ENCODE results near the gene SLC6A6. TPM values are rescaled to one million over a fixed set of nuclear protein-coding genes. Genes with fewer than 3 reads are reported as not detected.

SLC6A6 gene
- total and polyA plus RNA-seq, 2 experiments from 2014 or later, result 27.5 to 150 TPM

GRCh38 chr3:14370720-14371572, 31.5 kb upstream of the SLC6A6 start:
- H3K4me1 Mint-ChIP-seq, result peaks cover 39% of the 10 kb centered on the region
- no peak for TF ChIP-seq ZNF331 (CRISPR knock-in tag; IDR thresholded peaks at IDR 0.05; ENCODE audit: low read depth)
- no peak for TF ChIP-seq JUNB (IDR thresholded peaks at IDR 0.05; ENCODE audit: unreplicated experiment)
- no peak for TF ChIP-seq EZH2phosphoT487 (IDR thresholded peaks at IDR 0.05; ENCODE audit: unreplicated experiment)
- TF ChIP-seq EZH2 (IDR thresholded peaks at IDR 0.05; ENCODE audit: low read depth, unreplicated experiment), result no peak
- TF ChIP-seq CREB1 (CRISPR knock-in tag; IDR thresholded peaks at IDR 0.05; ENCODE audit: low read depth), result no peak
- TF ChIP-seq ZNF114 (CRISPR knock-in tag; IDR thresholded peaks at IDR 0.05), result no peak
- Histone ChIP-seq H3K4me3 (no peak overlapping the region), H3K4me2 (no peak overlapping the region), H3F3A (replicated peaks; ENCODE audit: low read depth) (no peaks in the 10 kb centered on the region), H3K4me1 (ENCODE audit: insufficient read depth) (no peaks in the 10 kb centered on the region), H3K9me2 (ENCODE audit: insufficient read depth) (no peaks in the 10 kb centered on the region), H4K20me1 (replicated peaks; ENCODE audit: insufficient read depth) (no peaks in the 10 kb centered on the region), H3K36me3 (ENCODE audit: insufficient read depth) (no peaks in the 10 kb centered on the region), H3K27ac (ENCODE audit: low read depth) (no peak overlapping the region), H3K79me2 (replicated peaks; ENCODE audit: insufficient read depth) (no peaks in the 10 kb centered on the region), H3K27me3 (ENCODE audit: insufficient read depth) (no peaks in the 10 kb centered on the region), H2AFZ (no peak overlapping the region)
- H3K9me3 Mint-ChIP-seq, result no peaks in the 10 kb centered on the region
- no peak overlapping the region for H3K27ac Mint-ChIP-seq
- no peaks in the 10 kb centered on the region for H3K36me3 Mint-ChIP-seq (ENCODE audit: low read depth)
- H3K4me3 Mint-ChIP-seq, result no peak overlapping the region
- H3K27me3 Mint-ChIP-seq (ENCODE audit: insufficient read depth, low read depth, poor library complexity), result peaks cover 19% of the 10 kb centered on the region
- ATAC-seq (no peak), DNase-seq (ENCODE audit: low spot score) (no peak)

GRCh38 chr3:14371573-14372474, 30.6 kb upstream of the SLC6A6 start:
- H3K27me3 Mint-ChIP-seq (ENCODE audit: insufficient read depth, low read depth, poor library complexity), result peaks cover 19% of the 10 kb centered on the region
- H3K9me2 ChIP-seq (ENCODE audit: insufficient read depth), result no peaks in the 10 kb centered on the region
- no peak overlapping the region for H3K4me3 Mint-ChIP-seq
- no peak for ATAC-seq
- H3K4me3 ChIP-seq, result no peak overlapping the region
- no peak overlapping the region for H3K27ac ChIP-seq (ENCODE audit: low read depth)
- H4K20me1 ChIP-seq (replicated peaks; ENCODE audit: insufficient read depth), result no peaks in the 10 kb centered on the region
- H3K27ac Mint-ChIP-seq, result no peak overlapping the region
- H3K4me1 Mint-ChIP-seq, result peaks cover 35% of the 10 kb centered on the region
- H3K36me3 Mint-ChIP-seq (ENCODE audit: low read depth), result no peaks in the 10 kb centered on the region
- no peak for TF ChIP-seq JUNB (IDR thresholded peaks at IDR 0.05; ENCODE audit: unreplicated experiment)
- no peak for TF ChIP-seq CREB1 (CRISPR knock-in tag; IDR thresholded peaks at IDR 0.05; ENCODE audit: low read depth)
- no peak for TF ChIP-seq STAT1 (IDR thresholded peaks at IDR 0.05; ENCODE audit: unreplicated experiment)
- no peak for TF ChIP-seq POLR2AphosphoS5 (IDR thresholded peaks at IDR 0.05; ENCODE audit: low read depth)
- TF ChIP-seq, protein P1, sequence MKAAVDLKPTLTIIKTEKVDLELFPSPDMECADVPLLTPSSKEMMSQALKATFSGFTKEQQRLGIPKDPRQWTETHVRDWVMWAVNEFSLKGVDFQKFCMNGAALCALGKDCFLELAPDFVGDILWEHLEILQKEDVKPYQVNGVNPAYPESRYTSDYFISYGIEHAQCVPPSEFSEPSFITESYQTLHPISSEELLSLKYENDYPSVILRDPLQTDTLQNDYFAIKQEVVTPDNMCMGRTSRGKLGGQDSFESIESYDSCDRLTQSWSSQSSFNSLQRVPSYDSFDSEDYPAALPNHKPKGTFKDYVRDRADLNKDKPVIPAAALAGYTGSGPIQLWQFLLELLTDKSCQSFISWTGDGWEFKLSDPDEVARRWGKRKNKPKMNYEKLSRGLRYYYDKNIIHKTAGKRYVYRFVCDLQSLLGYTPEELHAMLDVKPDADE (IDR thresholded peaks at IDR 0.05), result no peak
- no peak for TF ChIP-seq NANOG (IDR thresholded peaks at IDR 0.05; ENCODE audit: borderline replicate concordance)
- TF ChIP-seq, protein P2, sequence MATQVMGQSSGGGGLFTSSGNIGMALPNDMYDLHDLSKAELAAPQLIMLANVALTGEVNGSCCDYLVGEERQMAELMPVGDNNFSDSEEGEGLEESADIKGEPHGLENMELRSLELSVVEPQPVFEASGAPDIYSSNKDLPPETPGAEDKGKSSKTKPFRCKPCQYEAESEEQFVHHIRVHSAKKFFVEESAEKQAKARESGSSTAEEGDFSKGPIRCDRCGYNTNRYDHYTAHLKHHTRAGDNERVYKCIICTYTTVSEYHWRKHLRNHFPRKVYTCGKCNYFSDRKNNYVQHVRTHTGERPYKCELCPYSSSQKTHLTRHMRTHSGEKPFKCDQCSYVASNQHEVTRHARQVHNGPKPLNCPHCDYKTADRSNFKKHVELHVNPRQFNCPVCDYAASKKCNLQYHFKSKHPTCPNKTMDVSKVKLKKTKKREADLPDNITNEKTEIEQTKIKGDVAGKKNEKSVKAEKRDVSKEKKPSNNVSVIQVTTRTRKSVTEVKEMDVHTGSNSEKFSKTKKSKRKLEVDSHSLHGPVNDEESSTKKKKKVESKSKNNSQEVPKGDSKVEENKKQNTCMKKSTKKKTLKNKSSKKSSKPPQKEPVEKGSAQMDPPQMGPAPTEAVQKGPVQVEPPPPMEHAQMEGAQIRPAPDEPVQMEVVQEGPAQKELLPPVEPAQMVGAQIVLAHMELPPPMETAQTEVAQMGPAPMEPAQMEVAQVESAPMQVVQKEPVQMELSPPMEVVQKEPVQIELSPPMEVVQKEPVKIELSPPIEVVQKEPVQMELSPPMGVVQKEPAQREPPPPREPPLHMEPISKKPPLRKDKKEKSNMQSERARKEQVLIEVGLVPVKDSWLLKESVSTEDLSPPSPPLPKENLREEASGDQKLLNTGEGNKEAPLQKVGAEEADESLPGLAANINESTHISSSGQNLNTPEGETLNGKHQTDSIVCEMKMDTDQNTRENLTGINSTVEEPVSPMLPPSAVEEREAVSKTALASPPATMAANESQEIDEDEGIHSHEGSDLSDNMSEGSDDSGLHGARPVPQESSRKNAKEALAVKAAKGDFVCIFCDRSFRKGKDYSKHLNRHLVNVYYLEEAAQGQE (IDR thresholded peaks at IDR 0.05; ENCODE audit: unreplicated experiment), result no peak
- no peak for TF ChIP-seq EZH2 (IDR thresholded peaks at IDR 0.05; ENCODE audit: low read depth, unreplicated experiment)
- TF ChIP-seq ZNF331 (CRISPR knock-in tag; IDR thresholded peaks at IDR 0.05; ENCODE audit: low read depth), result no peak
- no peaks in the 10 kb centered on the region for H3K4me1 ChIP-seq (ENCODE audit: insufficient read depth)
- H3K9me3 Mint-ChIP-seq, result no peaks in the 10 kb centered on the region
- no peaks in the 10 kb centered on the region for H3K36me3 ChIP-seq (ENCODE audit: insufficient read depth)
- H3K4me2 ChIP-seq, result no peak overlapping the region
- H3K79me2 ChIP-seq (replicated peaks; ENCODE audit: insufficient read depth), result no peaks in the 10 kb centered on the region
- H3K27me3 ChIP-seq (ENCODE audit: insufficient read depth), result no peaks in the 10 kb centered on the region
- H3F3A ChIP-seq (replicated peaks; ENCODE audit: low read depth), result no peaks in the 10 kb centered on the region
- no peak for DNase-seq (ENCODE audit: low spot score)
- no peak overlapping the region for H2AFZ ChIP-seq

All from GM23338 (cell line).